ENCODE data around the gene RNF224.

- no peak for TF ChIP-seq HNF4G (IDR thresholded peaks at IDR 0.05)
- TF ChIP-seq, protein P1, sequence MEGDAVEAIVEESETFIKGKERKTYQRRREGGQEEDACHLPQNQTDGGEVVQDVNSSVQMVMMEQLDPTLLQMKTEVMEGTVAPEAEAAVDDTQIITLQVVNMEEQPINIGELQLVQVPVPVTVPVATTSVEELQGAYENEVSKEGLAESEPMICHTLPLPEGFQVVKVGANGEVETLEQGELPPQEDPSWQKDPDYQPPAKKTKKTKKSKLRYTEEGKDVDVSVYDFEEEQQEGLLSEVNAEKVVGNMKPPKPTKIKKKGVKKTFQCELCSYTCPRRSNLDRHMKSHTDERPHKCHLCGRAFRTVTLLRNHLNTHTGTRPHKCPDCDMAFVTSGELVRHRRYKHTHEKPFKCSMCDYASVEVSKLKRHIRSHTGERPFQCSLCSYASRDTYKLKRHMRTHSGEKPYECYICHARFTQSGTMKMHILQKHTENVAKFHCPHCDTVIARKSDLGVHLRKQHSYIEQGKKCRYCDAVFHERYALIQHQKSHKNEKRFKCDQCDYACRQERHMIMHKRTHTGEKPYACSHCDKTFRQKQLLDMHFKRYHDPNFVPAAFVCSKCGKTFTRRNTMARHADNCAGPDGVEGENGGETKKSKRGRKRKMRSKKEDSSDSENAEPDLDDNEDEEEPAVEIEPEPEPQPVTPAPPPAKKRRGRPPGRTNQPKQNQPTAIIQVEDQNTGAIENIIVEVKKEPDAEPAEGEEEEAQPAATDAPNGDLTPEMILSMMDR (IDR thresholded peaks at IDR 0.05; ENCODE audit: low read depth, low read length, missing input control): no peak
Measured at GRCh38 chr9:137202966-137203365, 24.3 kb upstream of the RNF224 start.
